ENCODE measurements around the gene HIRA. TPM values are rescaled to one million over a fixed set of nuclear protein-coding genes. Genes with fewer than 3 reads are reported as not detected.

Gene HIRA
- total and polyA plus RNA-seq, 2 experiments from 2014 or later: 9.4 to 58.3 TPM

- H3K27me3 Mint-ChIP-seq (ENCODE audit: insufficient read depth, low read depth, poor library complexity): peaks cover 2% of the 10 kb centered on the region
- Histone ChIP-seq H3K27ac (ENCODE audit: low read depth) (no peak overlapping the region), H3K36me3 (ENCODE audit: insufficient read depth) (peaks cover 38% of the 10 kb centered on the region), H4K20me1 (replicated peaks; ENCODE audit: insufficient read depth) (no peaks in the 10 kb centered on the region; the same call in none of the 2 replicates), H3K4me2 (no peak overlapping the region), H2AFZ (no peak overlapping the region), H3K79me2 (replicated peaks; ENCODE audit: insufficient read depth) (0 out of 2 replicates have a peak, but pooled peaks cover under 1% of the 10 kb centered on the region), H3K27me3 (ENCODE audit: insufficient read depth) (no peaks in the 10 kb centered on the region), H3K4me1 (ENCODE audit: insufficient read depth) (no peaks in the 10 kb centered on the region), H3F3A (replicated peaks; ENCODE audit: low read depth) (no peaks in the 10 kb centered on the region), H3K4me3 (no peak overlapping the region), H3K9me2 (ENCODE audit: insufficient read depth) (no peaks in the 10 kb centered on the region)
- no peaks in the 10 kb centered on the region for H3K4me1 Mint-ChIP-seq
- no peak overlapping the region for H3K4me3 Mint-ChIP-seq
- no peak for TF ChIP-seq ZNF462 (CRISPR knock-in tag; IDR thresholded peaks at IDR 0.05)
- ATAC-seq (no peak), DNase-seq (ENCODE audit: low spot score) (no peak)
- H3K36me3 Mint-ChIP-seq (ENCODE audit: low read depth): peaks cover 81% of the 10 kb centered on the region
- no peak overlapping the region for H3K27ac Mint-ChIP-seq
- no peaks in the 10 kb centered on the region for H3K9me3 Mint-ChIP-seq
These were observed 37.8 kb downstream of the HIRA start for GRCh38 chr22:19393704-19394103.

GRCh38 chr22:19387575-19387974, 44.0 kb downstream of the HIRA start:
- Mint-ChIP-seq H3K36me3 (ENCODE audit: low read depth) (peaks cover 87% of the 10 kb centered on the region), H3K9me3 (no peaks in the 10 kb centered on the region), H3K4me3 (no peak overlapping the region), H3K27ac (no peak overlapping the region), H3K4me1 (no peaks in the 10 kb centered on the region), H3K27me3 (ENCODE audit: insufficient read depth, low read depth, poor library complexity) (peaks cover 4% of the 10 kb centered on the region)
- no peaks in the 10 kb centered on the region for H3K27me3 ChIP-seq (ENCODE audit: insufficient read depth)
- DNase-seq (ENCODE audit: low spot score) (no peak), ATAC-seq (no peak)
- H3K9me2 ChIP-seq (ENCODE audit: insufficient read depth): no peaks in the 10 kb centered on the region
- no peaks in the 10 kb centered on the region for H3K79me2 ChIP-seq (replicated peaks; ENCODE audit: insufficient read depth)
- H3K27ac ChIP-seq (ENCODE audit: low read depth): no peak overlapping the region
- H3K4me2 ChIP-seq: no peak overlapping the region
- no peaks in the 10 kb centered on the region for H3F3A ChIP-seq (replicated peaks; ENCODE audit: low read depth)
- H3K4me3 ChIP-seq: no peak overlapping the region
- H3K4me1 ChIP-seq (ENCODE audit: insufficient read depth): no peaks in the 10 kb centered on the region
- no peak overlapping the region for H2AFZ ChIP-seq
- peaks cover 49% of the 10 kb centered on the region for H3K36me3 ChIP-seq (ENCODE audit: insufficient read depth)
- no peaks in the 10 kb centered on the region; the same call in 1 of the 2 replicates for H4K20me1 ChIP-seq (replicated peaks; ENCODE audit: insufficient read depth)
- TF ChIP-seq JUNB (IDR thresholded peaks at IDR 0.05; ENCODE audit: unreplicated experiment) (no peak), REST (IDR thresholded peaks at IDR 0.05; ENCODE audit: unreplicated experiment) (no peak), ZNF114 (CRISPR knock-in tag; IDR thresholded peaks at IDR 0.05) (no peak), ZNF331 (CRISPR knock-in tag; IDR thresholded peaks at IDR 0.05; ENCODE audit: low read depth) (no peak), CREB1 (CRISPR knock-in tag; IDR thresholded peaks at IDR 0.05; ENCODE audit: low read depth) (no peak), STAT1 (IDR thresholded peaks at IDR 0.05; ENCODE audit: unreplicated experiment) (no peak)
- TF ChIP-seq, protein P1, sequence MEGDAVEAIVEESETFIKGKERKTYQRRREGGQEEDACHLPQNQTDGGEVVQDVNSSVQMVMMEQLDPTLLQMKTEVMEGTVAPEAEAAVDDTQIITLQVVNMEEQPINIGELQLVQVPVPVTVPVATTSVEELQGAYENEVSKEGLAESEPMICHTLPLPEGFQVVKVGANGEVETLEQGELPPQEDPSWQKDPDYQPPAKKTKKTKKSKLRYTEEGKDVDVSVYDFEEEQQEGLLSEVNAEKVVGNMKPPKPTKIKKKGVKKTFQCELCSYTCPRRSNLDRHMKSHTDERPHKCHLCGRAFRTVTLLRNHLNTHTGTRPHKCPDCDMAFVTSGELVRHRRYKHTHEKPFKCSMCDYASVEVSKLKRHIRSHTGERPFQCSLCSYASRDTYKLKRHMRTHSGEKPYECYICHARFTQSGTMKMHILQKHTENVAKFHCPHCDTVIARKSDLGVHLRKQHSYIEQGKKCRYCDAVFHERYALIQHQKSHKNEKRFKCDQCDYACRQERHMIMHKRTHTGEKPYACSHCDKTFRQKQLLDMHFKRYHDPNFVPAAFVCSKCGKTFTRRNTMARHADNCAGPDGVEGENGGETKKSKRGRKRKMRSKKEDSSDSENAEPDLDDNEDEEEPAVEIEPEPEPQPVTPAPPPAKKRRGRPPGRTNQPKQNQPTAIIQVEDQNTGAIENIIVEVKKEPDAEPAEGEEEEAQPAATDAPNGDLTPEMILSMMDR (conservative IDR thresholded peaks at IDR 0.05; ENCODE audit: low read depth in 2 of 2): no peak
- TF ChIP-seq, protein P2, sequence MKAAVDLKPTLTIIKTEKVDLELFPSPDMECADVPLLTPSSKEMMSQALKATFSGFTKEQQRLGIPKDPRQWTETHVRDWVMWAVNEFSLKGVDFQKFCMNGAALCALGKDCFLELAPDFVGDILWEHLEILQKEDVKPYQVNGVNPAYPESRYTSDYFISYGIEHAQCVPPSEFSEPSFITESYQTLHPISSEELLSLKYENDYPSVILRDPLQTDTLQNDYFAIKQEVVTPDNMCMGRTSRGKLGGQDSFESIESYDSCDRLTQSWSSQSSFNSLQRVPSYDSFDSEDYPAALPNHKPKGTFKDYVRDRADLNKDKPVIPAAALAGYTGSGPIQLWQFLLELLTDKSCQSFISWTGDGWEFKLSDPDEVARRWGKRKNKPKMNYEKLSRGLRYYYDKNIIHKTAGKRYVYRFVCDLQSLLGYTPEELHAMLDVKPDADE (IDR thresholded peaks at IDR 0.05): no peak
